ENCODE measurements around the gene RTF2.
A peak's percentile ranks its signal among the peaks of the same experiment; 100 is the strongest.
"Not testable (repeated sequence)": the region's sequence is repeated elsewhere in the genome, so short reads cannot be mapped to it uniquely, and the experiment has no call there.

Gene RTF2

GRCh38 chr20:56503916-56504315 is 35.5 kb downstream of the RTF2 start:
- no peak for DNase-seq

DNA sequence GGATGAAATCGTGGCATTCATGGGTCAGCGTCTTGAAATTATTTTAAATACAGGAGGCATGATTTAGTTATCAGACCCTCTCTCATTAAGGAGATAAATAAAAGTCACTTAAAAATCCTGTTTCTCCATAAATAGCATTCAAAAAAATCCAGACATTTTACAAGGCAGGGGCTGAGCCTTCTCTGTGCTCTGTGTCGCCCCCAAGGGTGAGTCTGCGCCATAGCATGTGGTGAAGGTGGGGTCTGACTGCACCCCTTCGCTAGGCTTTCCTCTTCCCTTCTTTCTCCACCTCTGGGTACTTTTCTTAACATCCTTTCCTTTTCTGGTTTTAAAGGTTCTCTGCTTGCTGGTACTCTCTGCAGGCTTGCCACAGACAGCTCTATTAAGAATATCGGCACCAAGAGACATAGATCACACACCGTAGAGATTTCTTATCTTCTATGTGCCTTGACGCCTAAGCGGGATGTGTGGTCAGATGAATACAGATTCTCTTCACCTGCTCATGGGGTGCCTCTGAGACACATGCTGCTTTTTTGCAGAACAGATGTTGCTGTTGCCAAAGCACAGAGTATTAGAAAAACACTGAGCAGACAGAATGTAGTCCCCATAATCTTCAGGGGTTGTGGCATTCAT is 36.1 kb downstream of the RTF2 start:
- DNase-seq: peak; percentile 18

GRCh38 chr20:56506103-56506502 is 37.7 kb downstream of the RTF2 start:
- DNase-seq: no peak

DNA sequence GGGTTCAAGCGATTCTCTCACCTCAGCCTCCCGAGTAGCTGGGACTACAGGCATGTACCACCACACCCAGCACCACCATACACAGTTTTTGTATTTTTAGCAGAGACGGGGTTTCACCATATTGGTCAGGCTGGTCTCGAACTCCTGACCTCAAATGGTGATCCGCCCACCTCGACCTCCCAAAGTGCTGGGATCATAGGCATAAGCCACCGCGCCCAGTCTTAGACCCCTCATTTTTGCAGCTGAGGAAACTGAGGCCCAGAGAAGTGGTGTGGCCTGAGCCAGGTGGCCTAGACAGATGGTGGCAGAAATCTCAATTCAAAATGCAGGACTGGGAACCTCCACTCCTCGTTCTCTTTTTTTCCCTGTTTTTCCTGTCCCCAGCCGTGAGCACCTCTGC is 43.5 kb downstream of the RTF2 start:
- DNase-seq: no peak

- no peak for DNase-seq
These were observed 45.0 kb downstream of the RTF2 start for GRCh38 chr20:56513161-56514150.

- no peak for DNase-seq
These were observed 48.2 kb downstream of the RTF2 start for GRCh38 chr20:56516631-56517030.

GRCh38 chr20:56517211-56517610 is 48.8 kb downstream of the RTF2 start:
- no peak for DNase-seq

- no peak for DNase-seq
These were observed 49.2 kb downstream of the RTF2 start for GRCh38 chr20:56517641-56518040.

DNA sequence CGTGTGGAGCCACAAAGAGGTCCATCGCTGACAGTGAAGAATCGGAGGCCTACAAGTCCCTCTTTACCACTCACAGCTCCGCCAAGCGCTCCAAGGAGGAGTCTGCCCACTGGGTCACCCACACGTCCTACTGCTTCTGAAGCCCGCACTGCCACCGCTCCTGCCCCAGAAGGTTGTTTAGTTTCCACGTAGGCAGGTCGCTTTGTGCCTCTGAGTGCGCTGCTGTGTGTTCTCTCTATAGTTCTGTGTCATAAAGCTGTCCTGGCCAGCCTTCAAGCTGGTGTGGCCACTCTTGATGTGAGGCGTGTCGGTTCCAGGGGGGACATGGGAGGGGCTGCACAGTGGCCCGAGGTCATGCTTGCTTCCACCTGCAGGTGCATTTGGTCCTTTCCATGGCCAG is 49.7 kb downstream of the RTF2 start:
- no peak for DNase-seq

- no peak for DNase-seq
These were observed 50.4 kb downstream of the RTF2 start for GRCh38 chr20:56518721-56519398.

GRCh38 chr20:56519551-56519950 is 51.1 kb downstream of the RTF2 start:
- no peak for DNase-seq

DNA sequence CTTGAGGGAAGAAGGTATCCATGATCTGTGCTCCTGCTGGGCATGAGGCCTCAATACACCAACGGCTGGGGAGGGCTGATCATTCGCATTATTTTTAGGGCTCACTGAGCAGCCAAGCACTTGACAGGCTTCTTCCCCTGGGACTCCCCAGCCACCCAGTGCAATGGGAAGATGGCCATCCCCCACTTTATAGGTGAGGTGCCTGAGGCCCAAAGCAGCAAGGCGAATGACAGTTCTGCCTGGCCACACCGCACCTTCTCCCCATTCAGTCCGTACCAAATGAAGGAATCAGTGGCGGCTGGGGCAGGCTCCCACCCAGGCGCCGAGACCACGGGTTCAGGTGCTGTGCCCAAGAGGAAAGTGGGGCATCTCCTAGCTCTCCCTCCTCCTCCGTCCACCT is 51.8 kb downstream of the RTF2 start:
- no peak for DNase-seq

DNA sequence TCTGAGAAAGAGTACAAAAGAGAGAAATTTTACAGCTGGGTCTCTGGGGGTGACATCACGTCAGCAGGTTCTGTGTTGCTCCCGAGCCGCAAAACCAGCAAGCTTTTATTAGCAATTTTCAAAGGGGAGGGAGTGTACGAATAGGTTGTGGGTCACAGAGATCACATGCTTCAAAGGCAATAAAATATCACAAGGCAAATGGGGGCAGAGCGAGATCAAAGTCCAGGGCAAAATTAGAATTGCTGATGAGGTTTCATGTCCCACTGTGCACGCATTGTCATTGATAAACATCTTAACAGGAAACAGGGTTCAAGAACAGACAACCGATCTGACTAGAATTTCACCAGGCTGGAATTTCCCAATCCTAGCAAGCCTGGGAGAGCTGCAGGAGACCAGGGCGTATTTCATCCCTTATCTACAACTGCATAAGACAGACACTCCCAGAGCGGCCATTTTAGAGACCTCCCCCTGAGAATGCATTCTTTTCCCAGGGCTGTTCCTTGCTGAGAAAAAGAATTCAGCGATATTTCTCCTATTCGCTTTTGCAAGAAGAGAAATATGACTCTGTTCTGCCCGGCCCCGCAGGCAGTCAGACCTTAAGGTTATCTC is 52.4 kb downstream of the RTF2 start:
- not testable (repeated sequence) for DNase-seq

DNA sequence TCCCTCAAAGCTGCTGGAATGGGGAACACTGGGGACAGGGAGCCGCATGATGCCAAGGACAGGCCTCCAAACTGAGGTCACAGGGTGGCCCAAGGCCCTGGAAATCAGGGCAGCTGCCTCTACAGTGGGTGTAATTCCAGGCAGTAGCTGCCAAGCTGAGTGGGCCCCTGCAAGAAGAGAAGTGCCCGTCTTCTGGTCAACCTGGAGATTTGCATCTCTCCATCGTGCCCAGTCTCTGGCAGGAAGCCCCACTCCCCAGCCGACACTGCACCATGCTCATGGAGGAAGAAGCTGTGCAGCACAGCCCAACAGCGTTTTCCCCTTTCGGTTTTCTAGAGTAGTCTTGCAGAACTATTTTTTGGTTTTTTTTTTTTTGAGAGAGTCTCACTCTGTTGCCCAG is 53.9 kb downstream of the RTF2 start:
- no peak for DNase-seq

GRCh38 chr20:56524444-56524843 is 56.0 kb downstream of the RTF2 start, which contains the start of gene FAM209A:
FAM209A (plus strand) TSS chr20:56524744; CDS start chr20:56524809, 65 bp downstream.
- DNase-seq: not testable (repeated sequence)

GRCh38 chr20:56527521-56527920 is 59.1 kb downstream of the RTF2 start:
- no peak for DNase-seq

DNA sequence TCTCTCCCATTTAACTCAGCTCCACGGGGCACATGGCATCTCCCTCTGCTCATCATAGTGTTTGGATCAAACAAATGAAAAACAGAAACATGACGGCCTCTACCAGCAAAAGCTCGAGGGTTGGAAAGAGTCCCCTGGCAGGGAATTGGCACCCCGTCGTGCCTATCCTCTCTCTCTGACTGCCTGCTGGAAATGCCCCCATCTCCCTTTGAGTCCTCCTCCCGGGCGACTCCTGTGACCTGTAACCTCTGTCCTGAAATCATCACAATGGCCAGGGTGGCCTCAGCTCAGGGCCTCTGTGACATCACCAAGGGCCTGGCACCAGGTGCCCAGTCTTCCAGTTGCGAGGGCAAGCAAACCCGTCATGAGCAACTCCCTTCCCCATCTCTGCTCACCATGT is 64.5 kb downstream of the RTF2 start, which contains the start of gene FAM209B:
Gene FAM209B (plus strand): TSS at position 301 of the 400 bp plus-strand sequence. CDS start 96 bp downstream, at position 397.
- not testable (repeated sequence) for DNase-seq

- no peak for DNase-seq
These were observed 69.6 kb downstream of the RTF2 start for GRCh38 chr20:56537997-56538396.

- DNase-seq: no peak
These were observed 72.0 kb downstream of the RTF2 start for GRCh38 chr20:56540415-56540814.

GRCh38 chr20:56542489-56543030 is 74.1 kb downstream of the RTF2 start:
- DNase-seq: no peak

- peak; percentile 42 for DNase-seq
These were observed 83.1 kb downstream of the RTF2 start for GRCh38 chr20:56551571-56551970.

DNA sequence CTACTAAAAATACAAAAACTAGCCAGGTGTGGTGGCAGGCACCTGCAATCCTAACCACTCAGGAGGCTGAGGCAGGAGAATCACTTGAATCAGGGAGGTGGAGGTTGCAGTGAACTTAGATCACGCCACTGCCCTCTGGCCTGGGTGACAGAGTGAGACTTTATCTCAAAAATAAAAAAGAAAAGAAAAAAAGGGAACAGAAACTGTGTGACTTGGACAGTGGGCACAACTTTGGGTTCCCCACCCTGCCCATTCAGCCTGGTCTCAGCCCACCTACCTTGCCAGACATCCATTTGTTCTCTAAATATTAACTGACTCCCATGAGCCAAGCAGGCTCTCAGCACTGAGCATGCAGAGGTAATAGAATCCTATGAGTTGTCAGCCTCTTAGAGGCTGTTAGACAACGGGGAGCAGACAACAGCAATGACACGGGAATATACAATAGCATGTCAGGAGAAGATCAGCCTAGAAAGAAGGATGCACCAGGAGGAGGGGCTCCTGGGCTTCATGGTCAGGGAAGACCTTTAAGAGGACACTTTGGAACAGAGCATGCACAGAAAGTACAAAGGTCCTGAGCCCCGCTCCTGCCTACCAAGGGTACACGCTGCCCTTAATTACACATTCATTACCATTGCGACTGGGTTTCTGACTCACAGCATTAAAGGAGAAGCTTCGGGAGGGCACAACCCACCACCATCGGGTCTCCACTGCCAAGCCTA is 84.6 kb downstream of the RTF2 start:
- DNase-seq: no peak
